ENCODE data around the gene UTP18. TPM values are rescaled to one million over a fixed set of nuclear protein-coding genes. Genes with fewer than 3 reads are reported as not detected.

UTP18 gene
- total and polyA plus RNA-seq, 9 of the 15 experiments (the other 6 are each of a cell fraction or from before 2014, with no cell fraction given): 31.1 to 99.2 (median 66.7) TPM

DNA sequence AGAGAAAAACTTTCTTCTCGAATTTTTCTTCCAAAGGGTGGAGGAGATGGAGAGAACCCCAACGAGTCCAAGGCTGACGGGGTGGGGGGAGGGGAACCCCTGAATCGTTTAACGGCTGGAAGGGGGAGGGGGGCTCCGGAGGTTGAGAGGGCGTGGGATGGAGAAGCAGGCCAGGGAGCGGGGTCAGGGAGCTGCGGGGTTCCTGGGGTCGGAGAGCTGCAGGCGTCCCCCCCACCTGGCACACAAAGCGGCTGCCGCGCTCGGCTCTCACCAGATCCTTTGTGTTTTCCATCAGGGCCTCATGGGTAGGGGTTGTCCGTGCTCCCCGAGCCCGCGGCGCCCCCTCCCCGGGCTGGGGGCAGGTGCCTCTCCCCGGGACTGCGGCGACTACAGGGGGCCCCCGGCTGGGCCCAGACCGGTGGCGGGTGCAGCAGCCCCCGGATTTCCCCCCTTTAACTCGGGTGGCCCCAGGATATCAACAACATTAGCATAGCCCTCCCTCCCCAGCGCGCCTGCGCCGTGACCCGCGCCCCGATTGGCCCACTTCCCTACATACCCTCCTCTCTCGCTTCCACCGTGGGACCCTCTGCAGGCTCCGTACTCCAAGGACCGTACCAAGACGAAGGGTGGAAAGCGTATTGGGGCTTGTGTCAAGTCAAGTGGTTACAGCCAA, 646 bp upstream of the UTP18 start, which contains the start of gene MBTD1 (continued):
- TF ChIP-seq ZNF609 (CRISPR knock-in tag; IDR thresholded peaks at IDR 0.05; ENCODE audit: borderline replicate concordance) (no peak), NELFE (IDR thresholded peaks at IDR 0.05; ENCODE audit: insufficient read depth, insufficient read length) (no peak), ZMIZ1 (IDR thresholded peaks at IDR 0.05; ENCODE audit: low read depth in 2 of 2, low read length in 2 of 2) (no peak), ZBTB43 (CRISPR knock-in tag; IDR thresholded peaks at IDR 0.05) (no peak), ZNF586 (CRISPR knock-in tag; conservative IDR thresholded peaks at IDR 0.05) (no peak), TFAP4 (CRISPR knock-in tag; IDR thresholded peaks at IDR 0.05; ENCODE audit: borderline replicate concordance) (no peak), ZNF311 (CRISPR knock-in tag; IDR thresholded peaks at IDR 0.05) (no peak), CC2D1A (IDR thresholded peaks at IDR 0.05) (no peak; the same call in 1 of the 2 replicates), ZNF384 (IDR thresholded peaks at IDR 0.05; ENCODE audit: low read depth, low read length) (no peak)
- TF ChIP-seq, protein P1, sequence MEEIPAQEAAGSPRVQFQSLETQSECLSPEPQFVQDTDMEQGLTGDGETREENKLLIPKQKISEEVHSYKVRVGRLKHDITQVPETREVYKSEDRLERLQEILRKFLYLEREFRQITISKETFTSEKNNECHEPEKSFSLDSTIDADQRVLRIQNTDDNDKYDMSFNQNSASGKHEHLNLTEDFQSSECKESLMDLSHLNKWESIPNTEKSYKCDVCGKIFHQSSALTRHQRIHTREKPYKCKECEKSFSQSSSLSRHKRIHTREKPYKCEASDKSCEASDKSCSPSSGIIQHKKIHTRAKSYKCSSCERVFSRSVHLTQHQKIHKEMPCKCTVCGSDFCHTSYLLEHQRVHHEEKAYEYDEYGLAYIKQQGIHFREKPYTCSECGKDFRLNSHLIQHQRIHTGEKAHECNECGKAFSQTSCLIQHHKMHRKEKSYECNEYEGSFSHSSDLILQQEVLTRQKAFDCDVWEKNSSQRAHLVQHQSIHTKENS (CRISPR knock-in tag; IDR thresholded peaks at IDR 0.05): no peak
- TF ChIP-seq, protein P2, sequence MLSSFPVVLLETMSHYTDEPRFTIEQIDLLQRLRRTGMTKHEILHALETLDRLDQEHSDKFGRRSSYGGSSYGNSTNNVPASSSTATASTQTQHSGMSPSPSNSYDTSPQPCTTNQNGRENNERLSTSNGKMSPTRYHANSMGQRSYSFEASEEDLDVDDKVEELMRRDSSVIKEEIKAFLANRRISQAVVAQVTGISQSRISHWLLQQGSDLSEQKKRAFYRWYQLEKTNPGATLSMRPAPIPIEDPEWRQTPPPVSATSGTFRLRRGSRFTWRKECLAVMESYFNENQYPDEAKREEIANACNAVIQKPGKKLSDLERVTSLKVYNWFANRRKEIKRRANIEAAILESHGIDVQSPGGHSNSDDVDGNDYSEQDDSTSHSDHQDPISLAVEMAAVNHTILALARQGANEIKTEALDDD (IDR thresholded peaks at IDR 0.05): no peak
